ENCODE results near the gene OCLN. TPM values are rescaled to one million over a fixed set of nuclear protein-coding genes. Genes with fewer than 3 reads are reported as not detected.

The OCLN gene
- total and polyA plus RNA-seq, 9 of the 15 experiments (the other 6 are each of a cell fraction or from before 2014, with no cell fraction given), result 0.05 to 0.29 (median 0.15) TPM

DNA sequence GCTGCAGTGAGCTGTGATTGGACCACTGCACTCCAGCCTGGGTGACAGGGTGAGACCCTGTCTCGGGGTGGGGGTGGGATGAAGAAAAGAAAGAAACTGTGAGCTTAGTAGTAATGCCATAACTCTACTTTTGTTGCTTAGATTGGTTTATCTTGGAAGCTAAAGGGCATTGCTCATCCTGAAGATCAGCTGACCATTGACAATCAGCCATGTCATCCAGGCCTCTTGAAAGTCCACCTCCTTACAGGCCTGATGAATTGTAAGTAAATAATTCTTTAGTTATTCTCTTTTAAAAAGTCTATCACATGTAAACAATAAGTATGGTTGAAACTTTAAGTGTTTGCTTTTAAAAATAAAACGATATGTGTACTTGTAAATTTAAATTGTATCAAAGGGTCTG, 11.4 kb downstream of the OCLN start:
- intact Hi-C loops (cut with micrococcal nuclease), result no loop called here
- in situ Hi-C loops (cut with MboI), result no loop called here

GRCh38 chr5:69505306-69505705, 12.7 kb downstream of the OCLN start:
- ChIA-PET POLR2A (interaction anchor here (0.7 to 2.3 kb wide), 2 partner anchors 11 to 428 kb away, joined by 3 to 5 read pairs; no protein-coding TSS in a partner anchor), CTCF (ENCODE audit: low intra/inter-chr PET ratio) (no interaction called here)
- no peak for ATAC-seq
- H3K36me3 ChIP-seq (ENCODE audit: control insufficient read depth, insufficient read depth, low read length), result no peaks in the 10 kb centered on the region
- in situ Hi-C loops (cut with MboI), result no loop called here
- no peaks in the 10 kb centered on the region; a peak in 1 of 5 replicates for H3K4me1 ChIP-seq (replicated peaks in 1 of 2; ENCODE audit: control insufficient read depth in 2 of 2, insufficient read depth in 2 of 2, low read length in 2 of 2)
- no peak for DNase-seq (ENCODE audit: extremely low read depth in 1 of 4, low spot score in 3 of 4)
- no peaks in the 10 kb centered on the region for H3K9me1 ChIP-seq (ENCODE audit: control insufficient read depth, insufficient read depth, low read length)
- no TSS peak for BruUV-seq (replicated peaks)
- no peak overlapping the region for H3K27ac ChIP-seq (ENCODE audit: extremely low read depth, low read depth, low read length)
- no peak overlapping the region for H3K4me2 ChIP-seq (ENCODE audit: insufficient read depth, low read length)
- H3K79me2 ChIP-seq (ENCODE audit: control insufficient read depth, insufficient read depth, low read length), result no peaks in the 10 kb centered on the region
- H3K4me3 ChIP-seq, result no peak overlapping the region
- H2AFZ ChIP-seq (ENCODE audit: low read depth, low read length), result no peak overlapping the region
- no peaks in the 10 kb centered on the region; the same call in 1 of the 2 replicates for H4K20me1 ChIP-seq (replicated peaks; ENCODE audit: control insufficient read depth, insufficient read depth, low read length)
- TF ChIP-seq, protein P1, sequence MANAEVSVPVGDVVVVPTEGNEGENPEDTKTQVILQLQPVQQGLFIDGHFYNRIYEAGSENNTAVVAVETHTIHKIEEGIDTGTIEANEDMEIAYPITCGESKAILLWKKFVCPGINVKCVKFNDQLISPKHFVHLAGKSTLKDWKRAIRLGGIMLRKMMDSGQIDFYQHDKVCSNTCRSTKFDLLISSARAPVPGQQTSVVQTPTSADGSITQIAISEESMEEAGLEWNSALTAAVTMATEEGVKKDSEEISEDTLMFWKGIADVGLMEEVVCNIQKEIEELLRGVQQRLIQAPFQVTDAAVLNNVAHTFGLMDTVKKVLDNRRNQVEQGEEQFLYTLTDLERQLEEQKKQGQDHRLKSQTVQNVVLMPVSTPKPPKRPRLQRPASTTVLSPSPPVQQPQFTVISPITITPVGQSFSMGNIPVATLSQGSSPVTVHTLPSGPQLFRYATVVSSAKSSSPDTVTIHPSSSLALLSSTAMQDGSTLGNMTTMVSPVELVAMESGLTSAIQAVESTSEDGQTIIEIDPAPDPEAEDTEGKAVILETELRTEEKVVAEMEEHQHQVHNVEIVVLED (CRISPR knock-in tag; IDR thresholded peaks at IDR 0.05), result no peak
- TF ChIP-seq ZNF316 (IDR thresholded peaks at IDR 0.05) (peak; percentile 58; the same call in 1 of the 2 replicates), C11orf30 (IDR thresholded peaks at IDR 0.05; ENCODE audit: low read depth) (peak; percentile 25; the same call in 1 of the 2 replicates)
- no peak overlapping the region for H3K9ac ChIP-seq (ENCODE audit: insufficient read depth in 1 of 2, low read depth in 2 of 2, low read length in 2 of 2)
- H3K27me3 ChIP-seq (ENCODE audit: control insufficient read depth in 2 of 2, insufficient read depth in 2 of 2, low read length in 2 of 2), result peaks cover 11 to 15% of the 10 kb centered on the region in 2 experiments
- 22% methylated on average over 1 of the region's 1 CpG for WGBS (ENCODE audit: insufficient coverage, low coverage, missing lambda C conversion rate)
- FAIRE-seq, result no peak
- H3K9me3 ChIP-seq (replicated peaks; ENCODE audit: control insufficient read depth, insufficient read depth, low read depth, low read length), result no peaks in the 10 kb centered on the region
- intact Hi-C loops (cut with micrococcal nuclease), result no loop called here

More for the DNA sequence above, 11.4 kb downstream of the OCLN start:
- DNase-seq (ENCODE audit: extremely low read depth in 1 of 4, low spot score in 3 of 4), result no peak
- no peak for ATAC-seq
- no peak overlapping the region for H3K9ac ChIP-seq (ENCODE audit: insufficient read depth in 1 of 2, low read depth in 2 of 2, low read length in 2 of 2)
- no peak overlapping the region for H3K4me2 ChIP-seq (ENCODE audit: insufficient read depth, low read length)
- POLR2A ChIA-PET, result interaction anchor here (2.3 kb wide), 1 partner anchor 13 kb away, joined by 5 read pairs; no protein-coding TSS in a partner anchor
- no TSS peak for BruUV-seq (replicated peaks)
- no peaks in the 10 kb centered on the region for H3K79me2 ChIP-seq (ENCODE audit: control insufficient read depth, insufficient read depth, low read length)
- peaks cover 15% of the 10 kb centered on the region in 2 experiments for H3K27me3 ChIP-seq (ENCODE audit: control insufficient read depth in 2 of 2, insufficient read depth in 2 of 2, low read length in 2 of 2)
- no peak overlapping the region for H3K4me3 ChIP-seq
- no peaks in the 10 kb centered on the region; a peak in 1 of 5 replicates for H3K4me1 ChIP-seq (replicated peaks in 1 of 2; ENCODE audit: control insufficient read depth in 2 of 2, insufficient read depth in 2 of 2, low read length in 2 of 2)
- H3K36me3 ChIP-seq (ENCODE audit: control insufficient read depth, insufficient read depth, low read length), result no peaks in the 10 kb centered on the region
- H4K20me1 ChIP-seq (replicated peaks; ENCODE audit: control insufficient read depth, insufficient read depth, low read length), result no peaks in the 10 kb centered on the region; the same call in 1 of the 2 replicates
- CTCF ChIA-PET (ENCODE audit: low intra/inter-chr PET ratio), result no interaction called here
- H3K9me1 ChIP-seq (ENCODE audit: control insufficient read depth, insufficient read depth, low read length), result no peaks in the 10 kb centered on the region
- no peak overlapping the region for H3K27ac ChIP-seq (ENCODE audit: extremely low read depth, low read depth, low read length)
- H2AFZ ChIP-seq (ENCODE audit: low read depth, low read length), result no peak overlapping the region
- TF ChIP-seq TSC22D4 (tag; IDR thresholded peaks at IDR 0.05) (no peak), FOXJ2 (tag; IDR thresholded peaks at IDR 0.05) (no peak), ZNF12 (CRISPR knock-in tag; IDR thresholded peaks at IDR 0.05) (no peak), ARID1B (IDR thresholded peaks at IDR 0.05) (no peak), SRSF3 (IDR thresholded peaks at IDR 0.05; ENCODE audit: insufficient read depth, low read length) (no peak), RHOXF2B (CRISPR knock-in tag; conservative IDR thresholded peaks at IDR 0.05) (no peak), ZNF263 (CRISPR knock-in tag; IDR thresholded peaks at IDR 0.05; ENCODE audit: borderline replicate concordance) (no peak), GATAD2B (IDR thresholded peaks at IDR 0.05; ENCODE audit: borderline replicate concordance) (no peak)
- FAIRE-seq, result no peak
- WGBS (ENCODE audit: insufficient coverage, low coverage, missing lambda C conversion rate), result 3% methylated on average over 2 of the region's 2 CpGs
- H3K9me3 ChIP-seq (replicated peaks; ENCODE audit: control insufficient read depth, insufficient read depth, low read depth, low read length), result no peaks in the 10 kb centered on the region

All from K562 (cell line).